ENCODE results near the gene RPS21.

Gene RPS21

GRCh38 chr20:62374331-62375152 lies 12.4 kb upstream of the RPS21 start:
- DNase-seq = no peak
- intact Hi-C loops (cut with DNase I) = no loop called here

DNA sequence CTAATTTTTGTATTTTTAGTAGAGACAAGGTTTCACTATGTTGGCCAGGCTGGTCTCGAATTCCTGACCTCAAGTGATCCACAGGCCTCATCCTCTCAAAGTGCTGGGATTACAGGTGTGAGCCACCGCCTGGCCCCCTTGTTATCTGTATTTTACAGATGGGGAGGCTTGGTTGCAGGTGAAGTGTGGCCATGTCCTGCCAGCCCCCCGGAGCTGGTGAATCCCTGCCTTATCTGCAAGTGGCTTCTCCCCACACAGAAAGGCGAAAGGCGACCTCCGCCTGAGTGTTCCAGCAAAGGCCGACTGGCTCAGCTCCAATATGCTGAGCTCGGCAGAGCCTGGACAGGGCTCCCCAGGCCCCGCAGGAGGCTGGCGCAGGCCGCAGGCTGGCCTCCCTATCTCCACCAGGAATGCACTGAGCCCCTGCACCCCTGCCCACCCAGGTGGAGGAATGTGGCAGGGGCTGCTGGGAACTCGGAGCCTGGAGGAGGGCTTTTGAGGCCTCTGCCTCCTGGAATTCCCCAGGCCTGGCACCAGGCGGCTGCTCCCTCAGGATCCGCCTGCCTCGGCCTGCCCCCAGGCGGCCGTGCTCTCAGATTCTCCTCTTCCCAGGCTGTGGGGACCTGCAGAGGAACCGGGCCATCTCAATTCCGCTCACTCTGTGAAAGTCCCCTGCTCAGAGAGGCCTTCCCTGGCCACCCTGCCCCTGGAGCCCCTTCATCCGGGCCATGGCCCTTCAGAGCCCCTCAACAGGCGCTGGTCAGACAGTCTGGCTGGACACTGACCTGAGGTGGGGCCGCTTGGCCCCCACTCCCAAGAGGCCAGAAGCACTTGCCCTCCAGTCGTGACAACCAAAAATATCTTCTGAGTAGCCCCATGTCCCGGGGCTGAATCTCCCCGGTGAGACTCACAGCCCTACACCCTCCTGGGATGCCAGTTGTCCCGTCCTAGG lies 10.5 kb upstream of the RPS21 start:
- DNase-seq = no peak
- intact Hi-C loops (cut with DNase I) = no loop called here

DNA sequence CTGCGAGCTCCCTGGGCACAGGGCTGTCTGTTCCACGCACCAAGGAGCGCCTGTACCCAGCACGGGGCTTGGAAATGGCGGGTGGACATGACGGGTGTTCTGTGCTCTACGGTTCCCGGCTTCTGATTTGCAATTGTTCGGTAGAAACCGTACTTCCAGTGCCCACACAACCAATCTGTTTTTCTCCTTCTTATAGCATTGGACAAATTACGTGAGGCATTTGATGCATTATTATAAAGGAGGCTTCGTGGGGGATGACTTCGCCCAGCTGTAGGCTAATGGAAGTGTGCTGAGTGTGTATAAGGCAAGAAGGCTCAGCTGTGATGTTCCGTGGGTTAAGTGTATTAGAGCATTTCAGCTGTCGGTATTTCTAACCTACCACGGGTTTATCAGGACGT lies 9.8 kb upstream of the RPS21 start:
- no peak for DNase-seq
- intact Hi-C loops (cut with DNase I) = no loop called here

GRCh38 chr20:62377615-62378178 lies 9.2 kb upstream of the RPS21 start:
- intact Hi-C loops (cut with DNase I) = no loop called here
- DNase-seq = peak in 1 of 10 donors; percentile 45

DNA sequence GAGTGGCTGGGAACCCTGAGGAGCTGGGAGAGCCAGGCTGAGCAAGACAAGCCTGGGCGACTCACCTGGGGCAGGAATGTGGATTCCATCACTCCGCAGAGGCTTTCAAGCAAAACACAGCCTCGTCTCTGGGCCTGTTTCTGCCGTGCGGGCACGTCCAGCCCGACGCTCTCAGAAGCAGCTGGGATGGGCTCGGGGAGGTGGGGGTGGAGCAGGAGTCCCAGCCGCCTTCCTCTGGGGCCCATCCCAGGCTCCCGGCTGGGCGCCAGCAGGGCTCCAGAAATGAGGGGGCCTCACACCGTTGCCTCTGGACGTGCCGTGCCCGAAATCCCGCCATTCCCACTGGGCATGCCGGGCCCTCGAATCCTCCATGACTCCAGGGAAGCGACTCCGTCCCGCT lies 8.7 kb upstream of the RPS21 start:
- intact Hi-C loops (cut with DNase I) = no loop called here
- no peak for DNase-seq

GRCh38 chr20:62381202-62381797 lies 5.6 kb upstream of the RPS21 start:
- intact Hi-C loops (cut with DNase I) = loop anchor here (10.0 kb wide), 1 partner anchor 196 kb away; the partner anchor contains the start of gene MTG2
- DNase-seq = no peak

DNA sequence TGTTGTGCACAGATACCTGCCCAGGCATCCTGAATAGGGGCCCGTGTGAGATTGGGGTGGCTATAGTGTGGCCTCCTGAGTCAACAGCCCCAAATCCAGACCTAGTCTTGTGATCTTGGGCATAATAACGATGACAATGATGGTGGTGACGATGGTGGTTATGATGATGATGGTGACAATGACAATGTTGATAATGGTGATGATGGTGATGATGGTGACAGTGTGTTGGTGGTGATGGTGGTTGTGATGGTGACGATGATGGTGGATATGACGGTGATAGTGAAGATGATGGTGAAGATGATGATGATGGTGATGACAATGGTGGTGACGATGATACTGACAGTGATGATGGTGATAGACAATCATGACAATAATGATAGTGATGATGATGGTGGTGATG lies 5.1 kb upstream of the RPS21 start:
- intact Hi-C loops (cut with DNase I) = loop anchor here (1.0 to 10.0 kb wide), 2 partner anchors 80 to 197 kb away; partner anchors contain the start of genes ADRM1 and MTG2
- DNase-seq = no peak

GRCh38 chr20:62382306-62383198 lies 4.4 kb upstream of the RPS21 start:
- peak; percentile 63 to 97 (median 82) for DNase-seq
- intact Hi-C loops (cut with DNase I) = loop anchor here (1.0 to 10.0 kb wide), 2 partner anchors 80 to 198 kb away; partner anchors contain the start of genes ADRM1 and MTG2

DNA sequence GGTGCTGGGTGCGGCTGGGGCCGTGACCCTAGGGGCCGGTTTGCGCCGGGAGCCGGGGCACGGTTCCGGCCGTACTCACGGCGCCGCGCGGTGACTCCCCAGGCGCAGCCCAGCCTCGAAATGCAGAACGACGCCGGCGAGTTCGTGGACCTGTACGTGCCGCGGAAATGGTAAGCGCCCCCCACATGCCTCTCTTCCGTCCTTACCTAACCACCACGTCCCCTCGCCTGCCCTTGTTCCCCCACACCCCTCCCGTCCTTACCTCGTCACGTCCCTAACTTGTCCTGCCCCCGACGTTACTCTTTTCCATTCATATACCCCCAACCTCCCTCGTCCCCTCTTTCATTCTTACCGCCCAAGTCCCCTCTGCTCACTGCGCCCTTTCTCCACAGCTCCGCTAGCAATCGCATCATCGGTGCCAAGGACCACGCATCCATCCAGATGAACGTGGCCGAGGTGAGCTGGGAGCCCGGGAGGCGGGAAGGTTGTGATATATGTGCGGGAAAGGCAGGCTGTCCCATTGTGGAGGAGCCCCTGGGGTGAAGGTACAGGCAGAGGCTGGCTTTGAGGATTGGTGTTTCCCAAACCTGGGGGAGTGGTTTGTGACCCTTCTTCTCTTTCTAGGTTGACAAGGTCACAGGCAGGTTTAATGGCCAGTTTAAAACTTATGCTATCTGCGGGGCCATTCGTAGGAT lies 463 bp downstream of the RPS21 start:
- DNase-seq = no peak
- intact Hi-C loops (cut with DNase I) = loop anchor here (2.0 to 10.0 kb wide), 2 partner anchors 17 to 203 kb away; partner anchors contain the start of gene MTG2

DNA sequence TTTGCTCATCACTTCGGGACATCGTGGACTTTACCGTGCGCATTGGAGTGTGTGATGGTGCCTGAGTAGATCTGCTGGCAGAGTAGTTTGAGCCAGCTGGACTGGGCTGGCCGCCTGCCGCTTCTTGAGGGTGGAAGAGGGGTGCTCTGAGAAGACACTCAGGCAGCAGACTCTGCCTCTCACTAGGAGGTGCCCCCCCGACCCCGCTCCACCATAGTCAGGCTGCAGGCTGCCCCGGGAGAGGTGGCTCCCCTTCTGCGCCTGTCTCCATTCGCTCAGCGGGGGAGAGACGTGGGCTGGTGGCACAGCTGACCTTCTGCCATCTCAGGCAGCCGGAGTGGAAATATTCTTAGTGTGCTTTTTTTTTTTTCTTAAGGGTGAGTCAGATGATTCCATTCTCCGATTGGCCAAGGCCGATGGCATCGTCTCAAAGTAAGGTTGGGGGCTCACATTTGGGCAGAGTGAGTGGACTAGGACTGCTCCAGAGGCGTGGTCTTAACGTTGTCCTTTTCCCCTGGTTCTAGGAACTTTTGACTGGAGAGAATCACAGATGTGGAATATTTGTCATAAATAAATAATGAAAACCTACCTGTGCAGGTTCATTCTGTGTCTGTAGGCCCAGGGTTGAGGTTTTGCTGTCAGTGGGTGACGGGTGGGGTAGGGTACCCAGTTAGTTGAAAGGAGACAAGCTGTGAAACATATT lies 1.2 kb downstream of the RPS21 start:
- no peak for DNase-seq
- intact Hi-C loops (cut with DNase I) = loop anchor here (2.0 to 10.0 kb wide), 2 partner anchors 17 to 203 kb away; partner anchors contain the start of gene MTG2

GRCh38 chr20:62388839-62389600 lies 2.1 kb downstream of the RPS21 start:
- intact Hi-C loops (cut with DNase I) = loop anchor here (10.0 kb wide), 1 partner anchor 204 kb away; the partner anchor contains the start of gene MTG2
- DNase-seq = no peak

- no peak for DNase-seq
- intact Hi-C loops (cut with DNase I) = loop anchor here (10.0 kb wide), 1 partner anchor 205 kb away; the partner anchor contains the start of gene MTG2
These were observed 2.7 kb downstream of the RPS21 start for GRCh38 chr20:62389601-62390087.

DNA sequence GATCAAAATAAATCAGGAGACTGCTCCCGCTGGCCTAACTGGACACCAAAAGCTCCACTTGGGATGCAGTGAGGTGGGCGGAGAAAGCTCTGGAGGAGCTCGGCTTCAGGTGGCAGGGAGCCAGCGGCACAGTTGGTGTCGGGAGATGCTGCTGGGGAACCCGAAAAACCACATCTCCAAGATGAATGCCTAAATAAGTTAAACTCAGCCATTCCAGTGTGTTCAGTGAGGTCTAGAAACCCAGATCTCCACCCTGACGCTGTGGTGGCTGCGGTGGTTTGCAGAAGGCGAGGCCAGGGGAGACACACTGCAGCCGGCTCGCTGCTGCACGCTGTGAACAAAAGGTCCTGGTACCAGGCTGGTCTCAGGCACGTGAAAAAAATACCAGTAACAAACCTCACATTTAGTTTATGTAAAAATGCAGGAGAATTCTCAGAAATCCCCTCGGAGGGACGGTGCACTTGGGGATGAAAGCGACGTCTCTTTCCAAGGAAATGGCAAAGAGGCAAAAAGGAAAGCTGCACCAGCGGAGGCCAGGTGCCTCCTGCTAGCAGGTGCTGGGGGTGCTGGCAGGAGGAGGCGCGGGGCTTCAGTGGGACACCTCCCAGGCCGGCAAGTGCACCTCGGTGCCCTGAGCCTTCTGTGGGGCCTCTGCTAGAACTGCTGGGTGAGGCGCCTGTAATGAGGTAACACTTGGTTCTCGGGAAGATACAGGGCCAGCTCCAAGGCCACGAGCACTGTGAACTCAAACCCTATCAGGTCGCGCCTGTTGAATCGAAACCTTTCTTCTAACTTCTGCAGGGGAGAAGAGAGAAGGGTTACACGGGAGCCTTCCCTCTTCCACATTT lies 3.6 kb downstream of the RPS21 start:
- intact Hi-C loops (cut with DNase I) = no loop called here
- peak in 8 of 10 donors; percentile 67 to 95 (median 75) for DNase-seq

GRCh38 chr20:62391165-62392076 lies 4.5 kb downstream of the RPS21 start:
- DNase-seq = peak in 1 of 10 donors; percentile 80
- intact Hi-C loops (cut with DNase I) = no loop called here

DNA sequence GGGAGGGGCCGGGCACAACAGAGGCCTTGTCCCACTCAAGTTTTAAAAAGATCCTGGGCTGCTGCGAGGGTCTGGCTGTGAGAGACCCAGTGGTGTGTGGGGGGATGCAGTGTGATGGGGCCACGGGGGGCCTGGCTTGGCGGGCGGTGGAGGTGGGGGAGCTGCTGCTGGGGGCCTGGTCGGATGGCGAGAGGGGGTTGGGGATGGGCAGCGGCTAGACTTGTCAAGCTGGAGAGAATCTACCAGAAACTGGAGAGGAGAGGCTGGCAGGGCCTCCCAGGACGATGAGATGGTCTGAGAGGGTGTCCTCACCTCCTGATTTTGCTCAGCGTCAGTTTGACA lies 5.1 kb downstream of the RPS21 start:
- no peak for DNase-seq
- intact Hi-C loops (cut with DNase I) = no loop called here

Data from posterior cingulate gyrus (tissue), 11 donors.